Neutrophil (primary cell): ENCODE results near the gene IFITM10.

ENCODE experiments used
- H3K27ac ChIP-seq: fragments of 200-600 bp; sonication (generic); 2 replicates; pipeline ENCODE4 v1.5.1; 2016; ENCODE audit warnings: mild to moderate bottlenecking, moderate library complexity
- H3K27me3 ChIP-seq: fragments of 200-600 bp; sonication (generic); 2 replicates; pipeline ENCODE4 v1.6.0; 2016; ENCODE audit warnings: mild to moderate bottlenecking
- H3K36me3 ChIP-seq: fragments of 200-600 bp; sonication (generic); 2 replicates; pipeline ENCODE4 v1.5.1; 2017
- H3K4me1 ChIP-seq, 2 experiments: fragments of 200-600 bp in 1 of 2; sonication (generic) in 1 of 2; 1 replicate in 1 of 2; 2 replicates in 1 of 2; pipeline versions ENCODE4 v1.5.1 to v1.6.1; 2013 to 2016; ENCODE audit warnings: low read depth in 1 of 2, low read length in 1 of 2, mild to moderate bottlenecking in 1 of 2, moderate library complexity in 1 of 2; ENCODE audit not compliant: control insufficient read depth in 1 of 2, insufficient read depth in 1 of 2
- H3K4me3 ChIP-seq, 2 experiments: fragments of 200-600 bp in 1 of 2; sonication (generic) in 1 of 2; 1 replicate in 1 of 2; 2 replicates in 1 of 2; pipeline ENCODE4 v1.5.1; 2013 to 2016; ENCODE audit warnings: low read depth in 1 of 2, low read length in 1 of 2, mild to moderate bottlenecking in 1 of 2, moderate library complexity in 1 of 2
- H3K9me3 ChIP-seq: fragments of 200-600 bp; sonication (generic); 2 replicates; pipeline ENCODE4 v1.5.1; 2016
- CTCF ChIP-seq: fragments of 200-600 bp; sonication (generic); IDR thresholded peaks from 2 replicates; pipeline ENCODE4 v1.5.1; 2016; ENCODE audit warnings: antibody characterized with exemption

IFITM10 gene

GRCh38 chr11:1776331-1776851, 26.0 kb upstream of the IFITM10 start:
- Histone ChIP-seq H3K27ac (peak overlapping the region; percentile 95), H3K9me3 (no peaks in the 10 kb centered on the region), H3K27me3 (no peaks in the 10 kb centered on the region), H3K4me1 (peaks cover 82 to 90% of the 10 kb centered on the region in 2 experiments), H3K4me3 (peak overlapping the region in 1 of 2 experiments; percentile 43), H3K36me3 (no peaks in the 10 kb centered on the region)
- no peak for TF ChIP-seq CTCF

DNA sequence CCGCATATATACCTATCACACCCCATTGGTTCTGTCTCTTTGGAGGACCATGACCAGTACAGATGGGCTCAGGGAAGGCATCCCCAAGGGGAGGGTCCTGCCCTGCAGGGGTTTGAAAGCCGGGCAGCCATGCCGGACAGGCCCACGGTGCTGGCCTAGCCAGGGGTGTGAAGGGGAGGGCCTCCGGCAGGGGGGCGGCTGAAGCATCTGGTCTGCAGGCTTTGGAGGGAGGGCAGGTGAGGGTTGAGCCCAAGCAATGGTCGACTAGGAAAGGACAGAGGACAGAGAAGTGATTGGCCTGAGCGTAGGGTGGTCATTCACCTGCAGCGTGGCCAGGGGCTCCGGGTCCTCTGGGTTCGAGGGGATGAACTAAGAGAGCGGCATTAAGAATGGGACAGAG, 24.5 kb upstream of the IFITM10 start:
- Histone ChIP-seq H3K4me3 (no peak overlapping the region), H3K9me3 (no peaks in the 10 kb centered on the region), H3K27me3 (no peaks in the 10 kb centered on the region), H3K27ac (peak overlapping the region; percentile 99), H3K4me1 (peaks cover 82 to 90% of the 10 kb centered on the region in 2 experiments), H3K36me3 (no peaks in the 10 kb centered on the region)
- TF ChIP-seq CTCF, result no peak

DNA sequence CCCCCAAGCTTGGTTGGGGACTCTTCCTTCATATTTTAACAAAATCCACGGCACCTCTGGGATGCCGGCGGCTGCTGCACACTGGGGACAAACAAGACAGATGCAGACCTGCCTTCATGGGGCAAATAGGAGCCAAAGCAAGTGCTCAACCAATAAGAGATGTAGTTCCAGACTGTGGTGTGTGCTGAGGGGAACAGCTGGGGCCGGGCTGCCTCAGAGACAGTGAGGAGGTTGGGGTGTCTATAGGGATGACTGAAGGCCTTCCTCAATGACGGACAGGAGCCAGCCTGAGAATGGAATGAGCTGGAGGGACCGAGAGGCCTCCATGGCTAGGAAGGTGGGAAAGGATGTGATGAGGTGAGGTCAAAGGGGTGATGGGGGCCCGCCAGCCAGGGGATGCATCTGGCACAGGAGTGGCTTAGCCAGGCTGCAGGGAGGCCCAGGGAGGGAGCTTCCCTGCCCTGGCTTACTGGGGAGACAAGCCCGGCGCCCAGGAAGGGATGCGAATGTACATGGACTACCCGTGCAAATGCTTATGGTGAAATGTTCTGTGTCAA, 23.7 kb upstream of the IFITM10 start:
- Histone ChIP-seq H3K4me3 (peak overlapping the region in 1 of 2 experiments; percentile 16), H3K4me1 (peaks cover 82 to 90% of the 10 kb centered on the region in 2 experiments), H3K27me3 (no peaks in the 10 kb centered on the region), H3K9me3 (no peaks in the 10 kb centered on the region), H3K27ac (peak overlapping the region; percentile 99), H3K36me3 (no peaks in the 10 kb centered on the region)
- no peak for TF ChIP-seq CTCF

GRCh38 chr11:1773131-1773993, 23.0 kb upstream of the IFITM10 start:
- Histone ChIP-seq H3K27ac (peak overlapping the region; percentile 99), H3K36me3 (no peaks in the 10 kb centered on the region), H3K27me3 (no peaks in the 10 kb centered on the region), H3K4me3 (peak overlapping the region; percentile 16 to 64), H3K9me3 (no peaks in the 10 kb centered on the region), H3K4me1 (peaks cover 82 to 90% of the 10 kb centered on the region in 2 experiments)
- no peak for TF ChIP-seq CTCF

DNA sequence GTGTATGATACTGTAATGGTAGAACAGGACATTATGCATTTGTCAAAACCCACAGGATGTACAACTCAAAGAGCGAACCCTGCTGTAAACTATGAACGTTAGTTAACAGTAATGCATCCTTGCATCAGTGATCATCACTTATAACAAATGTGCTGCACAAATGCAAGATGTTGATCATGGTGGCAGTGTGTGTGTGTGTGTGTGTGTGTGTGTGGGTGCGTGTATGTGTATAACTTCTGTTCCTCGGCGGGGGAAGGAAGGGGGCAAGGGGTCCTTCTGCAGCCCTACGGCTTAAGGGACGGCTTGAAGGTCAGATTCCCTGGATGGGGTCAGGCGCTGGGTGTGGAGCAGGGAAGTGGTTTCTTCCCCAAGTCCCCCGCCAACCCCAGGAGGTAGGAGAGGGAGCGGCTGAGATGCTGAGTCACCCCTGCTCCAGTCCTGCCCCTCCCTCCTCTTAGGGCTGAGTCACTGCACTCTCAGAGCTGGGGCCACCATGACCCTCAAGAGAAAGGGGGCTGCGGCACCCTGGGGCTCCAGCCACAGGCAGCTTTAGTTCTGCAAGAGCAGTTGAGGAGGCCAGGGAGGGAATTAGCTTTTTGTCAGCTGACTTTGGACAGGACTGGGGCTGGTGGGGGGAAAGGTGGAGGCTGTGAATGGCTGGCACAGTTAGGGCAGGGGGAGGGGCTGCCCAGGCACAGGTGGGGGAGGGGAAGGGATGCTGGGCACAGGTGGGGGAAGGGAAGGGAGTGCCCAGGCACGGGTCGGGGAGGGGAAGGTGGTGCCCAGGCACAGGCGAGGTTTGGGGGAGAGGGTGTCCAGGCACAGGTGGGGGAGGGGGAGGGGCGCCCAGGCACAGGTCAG, 22.1 kb upstream of the IFITM10 start:
- Histone ChIP-seq H3K27ac (peak overlapping the region; percentile 99), H3K27me3 (no peaks in the 10 kb centered on the region), H3K9me3 (no peaks in the 10 kb centered on the region), H3K4me3 (peak overlapping the region; percentile 64 to 69), H3K36me3 (no peaks in the 10 kb centered on the region), H3K4me1 (peaks cover 81 to 89% of the 10 kb centered on the region in 2 experiments)
- TF ChIP-seq CTCF, result no peak
